ENCODE measurements around the gene CMAS.
"Not testable (repeated sequence)": the region's sequence is repeated elsewhere in the genome, so short reads cannot be mapped to it uniquely, and the experiment has no call there.

Gene CMAS

GRCh38 chr12:22048351-22049041 lies 2.5 kb downstream of the CMAS start:
- DNase-seq = no peak

- DNase-seq = no peak
Measured at GRCh38 chr12:22050078-22050477, 4.1 kb downstream of the CMAS start.

- no peak for DNase-seq
Measured at GRCh38 chr12:22051114-22051698, 5.2 kb downstream of the CMAS start.

- DNase-seq = not testable (repeated sequence)
Measured at GRCh38 chr12:22052994-22053393, 7.0 kb downstream of the CMAS start.

GRCh38 chr12:22054155-22054554 lies 8.1 kb downstream of the CMAS start:
- DNase-seq = no peak

GRCh38 chr12:22056607-22057006 lies 10.6 kb downstream of the CMAS start:
- DNase-seq = no peak

GRCh38 chr12:22059976-22060647 lies 14.1 kb downstream of the CMAS start:
- DNase-seq = no peak

GRCh38 chr12:22064968-22065367 lies 18.9 kb downstream of the CMAS start:
- DNase-seq = no peak

GRCh38 chr12:22066310-22066709 lies 20.3 kb downstream of the CMAS start:
- DNase-seq = no peak

GRCh38 chr12:22069851-22070250 lies 23.8 kb downstream of the CMAS start:
- DNase-seq = no peak

- peak; percentile 6 for DNase-seq
Measured at GRCh38 chr12:22082190-22082701, 36.2 kb downstream of the CMAS start.

- peak; percentile 2 for DNase-seq
Measured at GRCh38 chr12:22083167-22083566, 37.1 kb downstream of the CMAS start.

- DNase-seq = no peak
Measured at GRCh38 chr12:22084852-22085251, 38.8 kb downstream of the CMAS start.

GRCh38 chr12:22088886-22089285 lies 42.9 kb downstream of the CMAS start:
- no peak for DNase-seq

GRCh38 chr12:22089486-22089885 lies 43.5 kb downstream of the CMAS start:
- DNase-seq = no peak

GRCh38 chr12:22099062-22099461 lies 53.0 kb downstream of the CMAS start:
- not testable (repeated sequence) for DNase-seq

- peak; percentile 19 for DNase-seq
Measured at GRCh38 chr12:22100958-22101748, 55.1 kb downstream of the CMAS start.

GRCh38 chr12:22101749-22102243 lies 55.8 kb downstream of the CMAS start:
- DNase-seq = peak; percentile 6

GRCh38 chr12:22103418-22103817 lies 57.4 kb downstream of the CMAS start:
- no peak for DNase-seq

GRCh38 chr12:22105542-22105941 lies 59.5 kb downstream of the CMAS start:
- no peak for DNase-seq

GRCh38 chr12:22110176-22110575 lies 64.2 kb downstream of the CMAS start:
- DNase-seq = no peak

Measured in kidney glomerular epithelial cell (primary cell).